Measurements from ENCODE around the gene IL7R. TPM values are rescaled to one million over a fixed set of nuclear protein-coding genes. Genes with fewer than 3 reads are reported as not detected.

IL7R gene
- total RNA-seq, 1 experiment from 2014 or later = 0.98 TPM

- intact Hi-C loops (cut with micrococcal nuclease) = no loop called here
- H3K27ac ChIP-seq (ENCODE audit: low read depth, low read length) = no peak overlapping the region
- H3K9me2 ChIP-seq (ENCODE audit: insufficient read depth) = no peaks in the 10 kb centered on the region
- no peaks in the 10 kb centered on the region for H4K20me1 ChIP-seq (ENCODE audit: insufficient read depth)
- ATAC-seq (no peak), DNase-seq (ENCODE audit: low read depth, low spot score) (no peak)
- H3K4me3 ChIP-seq (replicated peaks in 1 of 2; ENCODE audit: low read depth in 1 of 2, low read length in 2 of 2) = no peak overlapping the region
- TF ChIP-seq ELF1 (IDR thresholded peaks at IDR 0.05; ENCODE audit: borderline replicate concordance, low read depth) = no peak
- no peak for TF ChIP-seq POLR2A (IDR thresholded peaks at IDR 0.05; ENCODE audit: borderline replicate concordance, extremely low read depth, insufficient read depth, insufficient read length)
- no peak for TF ChIP-seq RAD21 (IDR thresholded peaks at IDR 0.05; ENCODE audit: low read depth)
- TF ChIP-seq TCF7L2 (IDR thresholded peaks at IDR 0.05; ENCODE audit: borderline replicate concordance, extremely low read depth, insufficient read depth, insufficient read length) = no peak
- TF ChIP-seq EZH2 (IDR thresholded peaks at IDR 0.05) = no peak
- no peak for TF ChIP-seq ATF3 (IDR thresholded peaks at IDR 0.05)
- TF ChIP-seq ZBTB33 (IDR thresholded peaks at IDR 0.05; ENCODE audit: extremely low read depth, insufficient replicate concordance, low read length) = no peak
- no peak for TF ChIP-seq CEBPB (IDR thresholded peaks at IDR 0.05; ENCODE audit: low read depth)
- H3K27me3 ChIP-seq (ENCODE audit: insufficient read depth, low read length) = peaks cover 6% of the 10 kb centered on the region; the same call in 1 of the 2 replicates
- H3K9ac ChIP-seq (ENCODE audit: low read length) = no peak overlapping the region
- no peaks in the 10 kb centered on the region; a peak in 1 of 4 replicates for H3K4me1 ChIP-seq (ENCODE audit: control insufficient read depth in 1 of 2, insufficient read depth in 2 of 2, low read length in 2 of 2)
- POLR2A ChIA-PET = no interaction called here
- no peaks in the 10 kb centered on the region for H3K79me2 ChIP-seq (ENCODE audit: insufficient read depth, low read length)
- CTCF ChIA-PET = no interaction called here
- no peak overlapping the region for H3K4me2 ChIP-seq (ENCODE audit: low read length)
- H3K36me3 ChIP-seq (ENCODE audit: control insufficient read depth in 1 of 2, insufficient read depth in 2 of 2, low read length in 2 of 2) = no peaks in the 10 kb centered on the region
- BruUV-seq (replicated peaks) = no TSS peak
- RAD21 ChIA-PET (ENCODE audit: low non-redundant PET in 1 of 2, low total read pairs in 2 of 2, uncharacterized antibody in 2 of 2, unreplicated experiment in 2 of 2) = no interaction called here
- no peaks in the 10 kb centered on the region for H3K9me3 ChIP-seq (ENCODE audit: control insufficient read depth in 1 of 2, insufficient read depth in 1 of 2, low read depth in 1 of 2, low read length in 2 of 2)
- H2AFZ ChIP-seq (ENCODE audit: low read depth, low read length, poor library complexity, severe bottlenecking) = no peak overlapping the region
Observed at GRCh38 chr5:35878079-35878478, 21.4 kb downstream of the IL7R start.

- ATAC-seq (no peak), DNase-seq (ENCODE audit: low read depth, low spot score) (no peak)
- Histone ChIP-seq H4K20me1 (ENCODE audit: insufficient read depth) (no peaks in the 10 kb centered on the region), H3K4me1 (ENCODE audit: control insufficient read depth in 1 of 2, insufficient read depth in 2 of 2, low read length in 2 of 2) (peaks cover 0 to 6% of the 10 kb centered on the region in 2 experiments; a peak in 2 of 4 replicates), H3K4me3 (replicated peaks in 1 of 2; ENCODE audit: low read depth in 1 of 2, low read length in 2 of 2) (no peak overlapping the region), H3K9me2 (ENCODE audit: insufficient read depth) (no peaks in the 10 kb centered on the region), H3K9ac (ENCODE audit: low read length) (no peak overlapping the region), H3K27ac (ENCODE audit: low read depth, low read length) (no peak overlapping the region), H3K36me3 (ENCODE audit: control insufficient read depth in 1 of 2, insufficient read depth in 2 of 2, low read length in 2 of 2) (no peaks in the 10 kb centered on the region), H3K79me2 (ENCODE audit: insufficient read depth, low read length) (no peaks in the 10 kb centered on the region), H3K4me2 (ENCODE audit: low read length) (no peak overlapping the region), H2AFZ (ENCODE audit: low read depth, low read length, poor library complexity, severe bottlenecking) (no peak overlapping the region), H3K9me3 (ENCODE audit: control insufficient read depth in 1 of 2, insufficient read depth in 1 of 2, low read depth in 1 of 2, low read length in 2 of 2) (no peaks in the 10 kb centered on the region), H3K27me3 (ENCODE audit: insufficient read depth, low read length) (no peaks in the 10 kb centered on the region)
- no TSS peak for BruUV-seq (replicated peaks)
- intact Hi-C loops (cut with micrococcal nuclease) = no loop called here
- CTCF ChIA-PET = no interaction called here
- POLR2A ChIA-PET = no interaction called here
- RAD21 ChIA-PET (ENCODE audit: low non-redundant PET in 1 of 2, low total read pairs in 2 of 2, uncharacterized antibody in 2 of 2, unreplicated experiment in 2 of 2) = no interaction called here
- TF ChIP-seq ZNF274 (IDR thresholded peaks at IDR 0.05; ENCODE audit: low read depth, low read length) = no peak
- TF ChIP-seq REST (IDR thresholded peaks at IDR 0.05; ENCODE audit: low read depth) = no peak
- TF ChIP-seq RAD21 (IDR thresholded peaks at IDR 0.05; ENCODE audit: low read depth) = no peak
- TF ChIP-seq CEBPB (IDR thresholded peaks at IDR 0.05; ENCODE audit: low read depth) = no peak
- no peak for TF ChIP-seq POLR2AphosphoS5 (IDR thresholded peaks at IDR 0.05; ENCODE audit: low read depth, low read length)
Observed at GRCh38 chr5:35879096-35879495, 22.4 kb downstream of the IL7R start.

Data from HCT116 (cell line).